WTC11 (cell line): ENCODE results near the gene NOP14. TPM values are rescaled to one million over a fixed set of nuclear protein-coding genes. Genes with fewer than 3 reads are reported as not detected.

ENCODE experiments used
- ATAC-seq: fragments of 200-7000 bp; cut with Tn5 transposase; 2 replicates; pipeline ENCODE4 v1.10.0; 2021; ENCODE audit warnings: mild to moderate bottlenecking, moderate library complexity
- CTCF ChIA-PET: fragments of 300-600 bp; sonication (Branson Sonifier 250); formaldehyde crosslinking; loops from one replicate; lab custom pipeline; 2021; ENCODE audit warnings: antibody characterized with exemption; lab: Charles Lee
- POLR2A ChIA-PET: fragments of 350-600 bp; sonication (Branson Sonifier 250); formaldehyde crosslinking; loops from one replicate; lab custom pipeline; 2021; ENCODE audit warnings: antibody characterized with exemption; lab: Charles Lee
- DNase-seq: peaks from one replicate; pipeline ENCODE4 v3.0.0; 2021; ENCODE audit warnings: low spot score
- H3K27ac Mint-ChIP-seq: 2 replicates; pipeline ENCODE4 v1.8.0; 2021; ENCODE audit warnings: mixed read lengths
- H3K27me3 Mint-ChIP-seq: 2 replicates; pipeline ENCODE4 v1.8.0; 2021; ENCODE audit warnings: low read depth, mild to moderate bottlenecking, moderate library complexity, mixed read lengths
- H3K36me3 Mint-ChIP-seq: 2 replicates; pipeline ENCODE4 v1.8.0; 2021; ENCODE audit warnings: mixed read lengths
- H3K4me1 Mint-ChIP-seq: 2 replicates; pipeline ENCODE4 v1.8.0; 2022; ENCODE audit warnings: mixed read lengths
- H3K4me3 Mint-ChIP-seq: 2 replicates; pipeline ENCODE4 v1.8.0; 2021; ENCODE audit warnings: mild to moderate bottlenecking, moderate library complexity, mixed read lengths
- H3K9me3 Mint-ChIP-seq: 2 replicates; pipeline ENCODE4 v1.8.0; 2021; ENCODE audit warnings: mixed read lengths
- AFF4 ChIP-seq: sonication (generic); formaldehyde crosslinking; IDR thresholded peaks from 2 replicates; pipeline ENCODE4 v1.8.1; 2023; ENCODE audit warnings: mild to moderate bottlenecking, missing genetic modification reagents, borderline replicate concordance
- ATF1 ChIP-seq: sonication (generic); formaldehyde crosslinking; IDR thresholded peaks from 2 replicates; pipeline ENCODE4 v1.8.1; 2023; ENCODE audit warnings: mild to moderate bottlenecking, moderate library complexity, missing genetic modification reagents
- FOXK1 ChIP-seq: sonication (generic); formaldehyde crosslinking; IDR thresholded peaks from 2 replicates; pipeline ENCODE4 v1.8.0; 2022; ENCODE audit warnings: mild to moderate bottlenecking, moderate library complexity, missing genetic modification reagents
- FOXP4 ChIP-seq: sonication (generic); formaldehyde crosslinking; IDR thresholded peaks from 2 replicates; pipeline ENCODE4 v1.8.0; 2022; ENCODE audit warnings: mild to moderate bottlenecking, missing genetic modification reagents
- GRHL2 ChIP-seq: fragments of 250-450 bp; sonication (Bioruptor Pico); IDR thresholded peaks from 2 replicates; pipeline ENCODE4 v1.8.0; 2022; ENCODE audit warnings: mild to moderate bottlenecking, moderate library complexity; ENCODE audit not compliant: insufficient replicate concordance, severe bottlenecking
- KAT7 ChIP-seq: sonication (generic); formaldehyde crosslinking; IDR thresholded peaks from 2 replicates; pipeline ENCODE4 v1.8.1; 2023; ENCODE audit warnings: missing genetic modification reagents, mild to moderate bottlenecking, borderline replicate concordance
- MLX ChIP-seq: sonication (generic); formaldehyde crosslinking; IDR thresholded peaks from 2 replicates; pipeline ENCODE4 v1.8.1; 2023; ENCODE audit warnings: mild to moderate bottlenecking, missing genetic modification reagents, moderate library complexity
- NFE2L1 ChIP-seq: sonication (generic); formaldehyde crosslinking; IDR thresholded peaks from 2 replicates; pipeline ENCODE4 v1.8.1; 2023; ENCODE audit warnings: missing genetic modification reagents
- OVOL2 ChIP-seq: fragments of 250-450 bp; sonication (Bioruptor Pico); IDR thresholded peaks from 2 replicates; pipeline ENCODE4 v1.9.0; 2021; ENCODE audit warnings: mild to moderate bottlenecking, borderline replicate concordance
- PRRX2 ChIP-seq: fragments of 250-450 bp; sonication (Bioruptor Pico); IDR thresholded peaks from 2 replicates; pipeline ENCODE4 v1.8.0; 2021; ENCODE audit warnings: mild to moderate bottlenecking
- SOX15 ChIP-seq: fragments of 250-450 bp; sonication (Bioruptor Pico); IDR thresholded peaks from 2 replicates; pipeline ENCODE4 v1.9.0; 2021; ENCODE audit warnings: mild to moderate bottlenecking
- STAT6 ChIP-seq: sonication (generic); formaldehyde crosslinking; conservative IDR thresholded peaks from 2 replicates; pipeline ENCODE4 v1.8.1; 2023; ENCODE audit warnings: mild to moderate bottlenecking, low read depth, missing genetic modification reagents, moderate library complexity
- TEAD4 ChIP-seq: sonication (generic); formaldehyde crosslinking; IDR thresholded peaks from 2 replicates; pipeline ENCODE4 v1.8.0; 2022; ENCODE audit warnings: mild to moderate bottlenecking, missing genetic modification reagents
- USF1 ChIP-seq: sonication (generic); formaldehyde crosslinking; IDR thresholded peaks from 2 replicates; pipeline ENCODE4 v1.8.0; 2022; ENCODE audit warnings: mild to moderate bottlenecking, missing genetic modification reagents
- ZBTB21 ChIP-seq: sonication (generic); formaldehyde crosslinking; IDR thresholded peaks from 2 replicates; pipeline ENCODE4 v1.8.1; 2023; ENCODE audit warnings: mild to moderate bottlenecking, missing genetic modification reagents, borderline replicate concordance
- ZMAT4 ChIP-seq: fragments of 250-450 bp; sonication (Bioruptor Pico); IDR thresholded peaks from 2 replicates; pipeline ENCODE4 v1.9.0; 2021; ENCODE audit warnings: mild to moderate bottlenecking
- ZNF121 ChIP-seq: sonication (generic); formaldehyde crosslinking; IDR thresholded peaks from 2 replicates; pipeline ENCODE4 v1.8.0; 2023; ENCODE audit warnings: missing genetic modification reagents
- ZNF396 ChIP-seq: fragments of 250-450 bp; sonication (Bioruptor Pico); IDR thresholded peaks from 2 replicates; pipeline ENCODE4 v1.8.0; 2021; ENCODE audit warnings: mild to moderate bottlenecking, moderate library complexity, borderline replicate concordance
- ZNF423 ChIP-seq: fragments of 250-450 bp; sonication (Bioruptor Pico); IDR thresholded peaks from 2 replicates; pipeline ENCODE4 v2.1.2; 2022; ENCODE audit warnings: mild to moderate bottlenecking, moderate library complexity
- total RNA-seq: library from RNA; stranded (reverse); gene quantifications from 3 replicates; pipeline ENCODE4 v1.2.3, GENCODE V29; 2021

NOP14 gene
- total RNA-seq, 1 experiment from 2014 or later = 39.1 TPM

GRCh38 chr4:2930135-2930757 is 33.0 kb downstream of the NOP14 start:
- POLR2A ChIA-PET = no interaction called here
- Mint-ChIP-seq H3K36me3 (peaks cover 30% of the 10 kb centered on the region), H3K4me1 (peaks cover 5% of the 10 kb centered on the region), H3K27ac (peak overlapping the region; percentile 74; the same call in 1 of the 2 replicates), H3K4me3 (no peak overlapping the region), H3K9me3 (no peaks in the 10 kb centered on the region), H3K27me3 (no peaks in the 10 kb centered on the region)
- CTCF ChIA-PET = interaction anchor here (0.7 kb wide), 1 partner anchor 19 kb away, joined by 3 read pairs; no protein-coding TSS in a partner anchor
- TF ChIP-seq OVOL2 = no peak
- no peak for TF ChIP-seq USF1 (CRISPR knock-in tag)
- TF ChIP-seq KAT7 (CRISPR knock-in tag) = no peak
- no peak for TF ChIP-seq NFE2L1 (CRISPR knock-in tag)
- TF ChIP-seq ZNF423 (CRISPR knock-in tag) = no peak
- TF ChIP-seq ATF1 (CRISPR knock-in tag) = no peak
- no peak for TF ChIP-seq PRRX2
- no peak for TF ChIP-seq SOX15
- TF ChIP-seq STAT6 (CRISPR knock-in tag) = no peak
- no peak for TF ChIP-seq ZNF121 (CRISPR knock-in tag)
- no peak for TF ChIP-seq ZNF396 (CRISPR knock-in tag)
- TF ChIP-seq TEAD4 (CRISPR knock-in tag) = no peak
- no peak for TF ChIP-seq AFF4 (CRISPR knock-in tag)
- TF ChIP-seq FOXP4 (CRISPR knock-in tag) = no peak
- no peak for DNase-seq
- no peak for ATAC-seq

GRCh38 chr4:2929469-2929868 is 33.7 kb downstream of the NOP14 start:
- Mint-ChIP-seq H3K9me3 (no peaks in the 10 kb centered on the region), H3K36me3 (peaks cover 37% of the 10 kb centered on the region), H3K27ac (no peak overlapping the region), H3K4me3 (no peak overlapping the region), H3K4me1 (peaks cover 10% of the 10 kb centered on the region), H3K27me3 (no peaks in the 10 kb centered on the region)
- no peak for TF ChIP-seq OVOL2
- TF ChIP-seq FOXP4 (CRISPR knock-in tag) = no peak
- TF ChIP-seq MLX = no peak
- TF ChIP-seq ZNF121 (CRISPR knock-in tag) = no peak
- TF ChIP-seq ZBTB21 (CRISPR knock-in tag) = no peak
- no peak for TF ChIP-seq ZMAT4 (CRISPR knock-in tag)
- no peak for TF ChIP-seq GRHL2 (CRISPR knock-in tag)
- no peak for TF ChIP-seq FOXK1 (CRISPR knock-in tag)
- no peak for ATAC-seq
- no peak for DNase-seq
- CTCF ChIA-PET = no interaction called here
- POLR2A ChIA-PET = no interaction called here
